DLD1 (cell line): Measurements from ENCODE around the gene TMEM11.

ENCODE experiments used
- in situ Hi-C: cut with HindIII; loops from 2 replicates; pipeline ENCODE4 v1.10.0; 2017; ENCODE audit warnings: low sequenced_read_pairs

Gene TMEM11, protein sequence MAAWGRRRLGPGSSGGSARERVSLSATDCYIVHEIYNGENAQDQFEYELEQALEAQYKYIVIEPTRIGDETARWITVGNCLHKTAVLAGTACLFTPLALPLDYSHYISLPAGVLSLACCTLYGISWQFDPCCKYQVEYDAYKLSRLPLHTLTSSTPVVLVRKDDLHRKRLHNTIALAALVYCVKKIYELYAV

DNA sequence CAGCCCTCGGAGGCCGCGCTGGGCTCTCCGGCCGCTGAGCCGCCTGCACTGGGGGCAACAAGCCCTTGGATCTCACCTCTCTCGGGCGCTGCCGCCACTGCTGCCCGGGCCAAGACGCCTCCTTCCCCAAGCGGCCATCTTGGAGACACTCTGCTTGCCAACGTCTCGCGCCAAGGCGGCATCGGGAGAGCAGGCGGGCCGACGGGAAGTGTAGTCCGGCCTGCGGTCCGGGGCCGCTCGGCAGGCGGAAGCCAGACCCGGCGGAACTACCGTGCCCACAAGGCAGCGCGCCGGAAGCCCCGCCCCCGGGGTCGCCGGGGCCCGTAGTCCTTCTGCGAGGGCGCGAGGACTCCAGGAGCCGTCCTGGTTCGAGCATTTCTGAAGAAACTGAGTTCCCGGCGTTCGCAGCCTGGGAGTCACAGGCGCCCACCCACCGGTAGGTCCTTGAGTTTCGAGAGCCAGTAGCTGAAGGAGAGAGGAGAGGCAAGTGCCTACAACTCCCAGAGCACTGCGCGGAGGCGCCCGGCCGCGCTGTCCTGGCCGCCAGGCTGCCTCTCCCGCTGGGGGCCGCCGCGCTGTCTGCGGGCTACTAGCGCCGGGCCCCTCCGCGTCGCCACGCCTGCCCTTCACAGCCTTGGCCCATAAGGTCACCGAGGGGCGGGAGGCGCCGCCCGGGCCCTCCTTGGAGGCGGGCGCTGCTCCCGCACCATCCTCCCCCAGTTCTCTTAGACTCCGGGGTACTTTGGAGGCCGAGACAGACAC, at the start of gene TMEM11:
TSS of gene TMEM11 (minus strand) at position 147 of the 762 bp plus-strand sequence. CDS start at position 138, 9 bp downstream.
- in situ Hi-C loops = no loop called here

DNA sequence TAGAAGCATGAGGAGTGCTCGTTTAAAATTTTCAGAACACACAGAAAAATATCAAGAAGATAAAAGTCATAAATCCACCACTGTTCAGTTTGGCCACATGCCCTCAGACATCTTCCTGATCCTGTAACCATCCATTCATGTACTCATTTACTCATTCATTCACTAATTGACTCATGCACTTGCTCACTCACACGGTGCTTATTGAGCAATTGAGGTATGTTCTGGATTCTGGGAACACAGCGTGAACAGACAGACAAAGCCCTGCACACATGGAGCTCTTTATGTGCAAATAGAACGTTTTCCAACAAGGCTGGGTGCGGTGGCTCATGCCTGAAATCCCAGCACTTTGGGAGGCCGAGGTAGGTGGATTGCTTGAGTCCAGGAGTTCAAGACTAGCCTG, 49.4 kb upstream of the TMEM11 start:
- in situ Hi-C loops = no loop called here

DNA sequence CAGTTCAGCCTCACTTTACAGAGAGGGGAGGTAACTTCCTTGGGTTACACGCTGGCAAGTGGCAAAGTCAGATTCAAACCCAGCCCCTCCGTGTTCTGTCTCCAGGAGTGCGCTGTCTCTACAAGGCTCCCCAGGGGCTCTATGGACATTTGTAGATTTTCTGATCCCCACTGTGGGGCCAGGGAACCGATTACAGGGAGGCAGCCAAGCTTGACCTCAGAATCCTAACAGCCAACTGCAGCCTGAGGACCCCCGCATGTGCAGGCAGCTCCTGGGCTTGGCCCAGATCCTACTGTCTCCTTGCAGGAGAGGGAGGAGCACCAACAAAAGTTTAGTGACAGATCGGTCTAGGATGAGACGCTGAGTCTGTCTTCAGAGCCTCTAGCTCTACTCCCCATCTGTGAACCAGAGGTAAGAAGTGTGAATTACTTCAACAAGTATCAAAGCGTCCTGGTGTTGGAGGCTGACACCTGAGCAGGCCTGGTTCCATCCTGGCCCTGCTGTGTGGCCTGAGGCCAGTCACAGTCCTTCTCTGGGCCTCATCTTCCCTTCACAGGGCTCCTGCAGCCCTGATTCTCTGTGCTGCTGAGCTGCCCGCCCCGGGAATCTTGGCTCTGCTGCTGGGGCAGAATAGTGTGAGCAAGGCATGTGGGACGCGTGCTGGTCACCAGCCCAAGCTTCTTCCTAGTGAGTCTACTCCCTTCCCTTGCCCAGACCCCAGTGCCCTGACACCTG, 48.5 kb upstream of the TMEM11 start:
- in situ Hi-C loops = no loop called here

DNA sequence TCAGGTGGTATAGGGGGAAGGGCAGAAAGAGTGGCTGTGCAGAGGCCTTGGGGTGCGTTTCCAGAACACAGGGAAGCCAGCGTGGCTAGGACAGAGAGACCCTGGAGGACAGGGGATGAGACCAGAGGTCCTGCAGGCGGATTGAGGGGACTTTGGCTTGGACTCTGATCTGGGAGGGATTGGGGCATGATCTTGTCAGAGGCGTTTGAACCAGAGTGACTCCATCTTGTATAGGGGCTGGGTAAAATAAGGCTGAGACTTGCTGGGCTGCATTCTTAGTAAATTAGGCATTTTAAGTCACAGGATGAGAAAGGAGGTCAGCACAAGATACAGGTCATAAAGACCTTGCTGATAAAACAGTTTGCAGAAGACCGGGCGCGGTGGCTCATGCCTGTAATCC, 44.6 kb upstream of the TMEM11 start:
- in situ Hi-C loops = no loop called here

DNA sequence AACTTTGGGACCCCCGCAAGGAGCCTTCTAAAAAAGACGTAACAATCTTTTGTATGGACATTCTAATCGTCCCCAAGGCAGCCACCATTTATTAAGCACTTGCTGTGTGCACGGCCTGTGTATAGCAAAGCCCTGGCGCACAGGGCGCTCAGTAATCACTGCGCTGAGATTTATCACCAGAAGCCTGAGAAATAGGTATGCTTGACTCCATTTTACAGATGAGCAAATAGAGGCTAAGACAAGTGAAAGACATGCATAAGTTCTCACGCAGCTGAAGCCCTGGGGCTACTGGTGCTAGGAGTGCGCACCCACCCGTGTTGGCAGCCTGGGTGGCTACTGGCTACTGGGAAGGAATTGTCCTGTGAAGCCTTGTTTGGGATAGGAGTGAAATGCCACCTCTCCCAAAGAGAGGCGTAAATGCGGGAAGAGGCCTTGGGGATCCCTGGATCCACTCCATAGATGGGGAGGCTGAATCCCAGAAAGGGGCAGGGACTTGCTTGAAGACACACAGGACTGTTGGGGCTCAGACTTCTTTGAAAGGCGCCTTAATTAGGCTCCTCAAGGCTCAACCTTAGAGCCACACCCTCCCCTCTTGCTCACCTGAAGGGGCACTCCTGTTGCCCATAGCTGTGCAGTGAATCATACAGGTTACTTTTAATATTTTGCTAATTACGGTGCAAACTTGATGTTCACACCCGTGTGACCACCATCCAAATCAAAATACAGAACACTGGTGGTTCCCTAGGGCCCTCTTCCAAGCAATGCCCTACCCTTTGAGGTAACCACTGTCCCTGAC, 39.9 kb upstream of the TMEM11 start:
- in situ Hi-C loops = no loop called here

DNA sequence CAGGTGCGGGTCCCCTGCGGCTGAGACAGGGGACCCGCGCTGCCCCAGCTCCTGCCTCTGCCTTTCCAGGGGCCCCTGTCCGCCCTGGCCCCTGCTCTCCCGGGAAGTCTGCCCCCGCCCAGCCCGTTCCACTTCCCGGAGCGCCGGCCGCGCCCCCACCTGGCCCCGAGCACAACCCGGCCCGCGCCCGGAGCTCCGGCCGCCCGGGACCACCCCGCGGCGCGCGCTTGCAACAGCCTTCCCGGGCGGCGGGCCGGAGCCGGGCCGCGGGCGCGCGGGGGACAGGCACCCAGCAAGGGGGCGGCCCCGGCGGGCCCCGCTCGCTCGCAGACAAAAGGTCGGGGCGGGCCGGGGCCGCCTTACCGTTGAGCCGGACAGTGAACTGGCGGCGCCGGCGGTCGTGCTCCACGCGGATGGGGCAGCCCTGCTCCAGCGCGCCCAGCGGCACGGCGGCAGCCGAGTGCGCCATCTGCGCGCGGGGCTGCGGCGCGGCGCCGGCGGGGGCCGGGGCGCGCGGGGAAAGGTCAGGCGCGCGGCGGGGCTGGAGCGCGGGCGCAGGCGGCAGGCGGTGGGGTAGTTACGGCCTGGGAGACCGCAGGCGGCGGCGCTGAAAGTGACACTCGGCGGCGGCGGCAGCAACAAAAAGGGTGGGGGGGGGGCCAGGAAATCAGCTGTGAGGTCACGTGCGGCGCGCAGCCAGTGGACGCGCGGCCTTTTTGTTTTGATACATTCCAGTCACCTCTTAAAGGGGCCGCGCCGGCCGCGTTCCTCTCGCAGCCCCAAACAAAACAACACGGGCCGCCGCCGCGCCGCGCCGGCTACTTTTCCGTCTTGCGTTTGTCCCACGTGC, 39.1 kb upstream of the TMEM11 start, which contains the start of gene NATD1:
TSS of gene NATD1 (minus strand) at position 615 of the 850 bp plus-strand sequence. CDS start at position 469, 146 bp downstream.
- in situ Hi-C loops = no loop called here

DNA sequence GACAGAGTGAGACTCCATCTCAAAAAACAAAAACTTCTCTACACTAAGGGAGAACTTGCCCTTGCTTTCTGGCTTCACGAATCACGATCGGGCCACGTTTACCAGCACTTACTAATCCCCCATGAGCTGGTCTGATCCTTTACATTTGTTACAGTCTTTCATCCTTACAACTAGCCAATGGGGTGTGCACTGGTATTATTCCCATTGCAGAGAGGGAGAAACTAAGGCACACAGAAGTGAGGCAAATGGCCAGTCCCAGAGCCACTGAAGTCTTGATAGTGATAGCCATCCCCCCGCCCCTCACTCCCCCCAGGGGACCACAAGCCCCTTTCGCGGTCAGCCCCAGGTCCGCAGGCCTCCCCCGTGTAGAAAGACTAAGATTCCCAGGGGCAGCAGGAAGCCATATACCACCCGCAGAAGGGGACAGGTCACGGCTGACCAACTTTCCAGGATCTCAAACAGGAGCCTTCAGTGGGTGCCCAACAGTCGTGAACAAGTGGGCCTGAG, 38.4 kb upstream of the TMEM11 start:
- in situ Hi-C loops = no loop called here

DNA sequence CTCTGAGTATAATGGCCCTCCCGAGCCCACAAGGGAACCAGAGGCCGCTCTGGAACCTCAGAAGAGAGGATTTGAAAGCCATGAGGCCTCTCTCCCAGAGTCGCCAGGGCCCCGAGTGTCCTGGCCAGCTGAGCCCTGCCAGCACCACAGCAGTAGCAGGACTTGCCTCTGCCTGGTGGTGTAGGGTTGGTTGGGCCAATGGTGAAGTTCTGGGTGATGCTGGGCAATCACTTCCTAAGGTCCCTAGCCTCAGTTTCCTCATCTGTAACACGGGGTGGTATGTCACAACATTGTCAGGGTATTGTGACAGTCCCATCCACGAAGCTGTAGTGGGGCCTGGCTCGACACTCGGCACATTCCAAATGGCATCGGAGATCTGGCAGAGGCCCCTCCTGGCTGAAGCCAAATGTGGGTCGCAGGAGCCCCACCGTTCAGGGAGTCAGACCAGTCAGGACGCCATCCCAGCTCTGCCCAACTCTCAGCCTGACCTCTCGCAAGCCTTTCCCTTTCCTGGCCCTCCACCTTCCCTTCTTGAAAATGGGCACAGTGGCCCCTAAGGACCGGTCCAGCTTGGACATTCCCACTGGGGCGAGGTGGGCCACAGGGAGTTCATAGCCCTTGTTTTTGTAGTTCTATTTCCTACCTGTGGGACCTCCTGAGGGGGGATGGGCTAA, 37.5 kb upstream of the TMEM11 start:
- in situ Hi-C loops = no loop called here

DNA sequence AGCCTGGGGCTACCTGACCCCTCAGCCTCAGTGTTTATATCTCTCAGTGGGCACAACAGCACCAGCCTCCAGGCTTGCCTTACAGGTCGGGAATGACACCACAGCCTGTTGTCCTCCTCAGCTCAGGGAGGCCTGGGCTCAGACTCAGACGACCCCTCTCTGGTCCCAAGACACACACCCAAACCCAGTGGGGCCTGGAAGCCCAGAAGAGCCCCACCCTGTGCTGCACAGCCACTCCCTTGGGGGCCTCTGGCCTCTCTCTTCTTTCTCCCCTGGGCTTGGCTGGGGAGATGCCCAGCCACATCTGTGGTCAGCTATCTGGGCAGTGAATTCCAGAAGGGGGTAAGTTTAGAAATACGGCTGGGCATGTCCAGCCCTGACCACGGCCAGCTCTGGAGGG, 36.9 kb upstream of the TMEM11 start:
- in situ Hi-C loops = no loop called here

DNA sequence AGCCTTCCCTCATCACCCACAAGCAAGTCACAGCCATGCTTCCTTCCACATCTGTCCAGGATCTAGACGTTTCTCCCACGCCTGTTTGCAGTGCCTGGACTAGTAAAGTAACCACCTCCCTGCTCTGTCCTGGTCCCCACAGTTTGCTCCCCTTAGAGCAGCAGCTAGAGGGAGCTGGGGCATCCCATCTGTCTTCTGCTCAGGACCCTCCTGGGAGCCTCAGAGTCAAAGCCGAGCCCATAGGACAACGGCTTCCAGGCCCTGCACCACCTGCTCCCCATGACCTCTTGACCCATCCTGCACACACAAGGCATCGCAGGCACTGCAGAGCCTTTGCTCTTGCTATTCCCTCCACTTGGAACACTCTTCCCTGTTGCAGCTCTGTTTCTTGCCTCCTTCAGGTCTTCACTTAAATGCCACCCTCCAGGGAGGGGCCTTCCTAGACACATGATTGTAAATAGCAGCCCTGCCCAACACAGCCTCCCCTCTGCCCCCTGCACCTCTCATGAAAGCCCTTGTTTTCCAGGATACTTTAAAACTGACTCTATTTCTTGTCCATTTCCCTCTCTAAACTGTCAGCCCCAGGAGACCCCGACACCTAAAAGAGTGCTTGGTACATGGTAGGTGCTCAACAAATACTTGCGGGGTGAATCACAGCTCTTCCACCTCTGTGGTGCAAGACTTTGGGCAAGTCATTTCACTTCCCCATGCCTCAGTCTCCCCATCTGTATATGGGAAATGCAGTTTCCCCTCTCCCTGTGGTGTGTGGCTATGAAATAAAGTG, 36.2 kb upstream of the TMEM11 start:
- in situ Hi-C loops = no loop called here

DNA sequence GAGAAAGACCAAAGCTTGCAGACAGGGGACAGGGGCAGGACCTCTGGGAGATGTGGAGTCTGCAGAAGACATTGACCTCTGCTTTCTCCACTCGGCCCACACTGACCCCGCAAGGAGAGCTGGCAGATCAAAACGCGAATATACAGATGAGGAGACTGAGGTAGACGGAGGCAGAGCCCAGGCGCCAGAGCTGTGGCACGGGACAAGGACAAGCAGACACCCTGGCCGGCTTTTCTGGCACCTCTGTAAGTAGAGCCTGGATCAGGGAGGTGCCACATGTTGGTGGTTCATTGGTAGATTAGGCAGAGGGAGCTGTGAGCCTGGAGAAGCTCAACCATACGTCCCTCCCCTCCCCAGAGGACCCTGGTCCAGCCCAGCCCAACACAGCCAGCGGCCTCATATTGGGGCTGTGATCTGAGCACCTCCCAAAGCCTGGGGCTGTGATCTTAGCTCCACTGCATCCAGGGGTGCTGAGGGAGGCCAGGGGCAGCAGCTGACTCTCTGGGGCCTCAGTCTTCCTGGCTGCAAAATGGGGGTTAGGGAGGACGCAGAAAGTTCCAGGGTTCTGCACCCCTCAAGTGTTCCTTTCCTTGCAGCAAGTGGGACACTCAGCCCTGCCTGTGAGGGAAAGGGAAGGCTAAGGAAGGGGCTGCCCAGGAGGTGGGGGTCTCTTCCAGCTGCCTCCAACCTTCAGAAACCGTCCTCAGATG, 35.3 kb upstream of the TMEM11 start:
- in situ Hi-C loops = no loop called here

DNA sequence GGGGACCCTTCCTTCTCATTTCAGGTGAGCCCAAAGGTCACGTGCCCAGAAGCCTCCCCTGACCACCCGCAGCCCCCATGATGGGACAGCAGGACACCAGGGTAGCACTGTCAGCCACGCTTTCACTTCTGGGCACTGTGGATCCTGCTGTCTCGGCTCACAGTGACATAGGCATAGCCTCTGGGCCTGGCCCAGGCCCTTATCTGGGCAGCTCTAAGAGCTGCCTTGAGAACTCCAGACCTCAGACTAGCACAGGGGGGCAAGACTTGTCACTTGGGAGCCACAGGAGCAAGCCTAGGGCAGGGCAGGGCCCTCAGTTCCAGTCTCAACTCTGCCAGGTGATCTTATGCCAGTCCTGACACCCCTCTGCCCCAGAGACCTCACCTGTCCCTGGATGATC, 34.5 kb upstream of the TMEM11 start:
- in situ Hi-C loops = no loop called here

DNA sequence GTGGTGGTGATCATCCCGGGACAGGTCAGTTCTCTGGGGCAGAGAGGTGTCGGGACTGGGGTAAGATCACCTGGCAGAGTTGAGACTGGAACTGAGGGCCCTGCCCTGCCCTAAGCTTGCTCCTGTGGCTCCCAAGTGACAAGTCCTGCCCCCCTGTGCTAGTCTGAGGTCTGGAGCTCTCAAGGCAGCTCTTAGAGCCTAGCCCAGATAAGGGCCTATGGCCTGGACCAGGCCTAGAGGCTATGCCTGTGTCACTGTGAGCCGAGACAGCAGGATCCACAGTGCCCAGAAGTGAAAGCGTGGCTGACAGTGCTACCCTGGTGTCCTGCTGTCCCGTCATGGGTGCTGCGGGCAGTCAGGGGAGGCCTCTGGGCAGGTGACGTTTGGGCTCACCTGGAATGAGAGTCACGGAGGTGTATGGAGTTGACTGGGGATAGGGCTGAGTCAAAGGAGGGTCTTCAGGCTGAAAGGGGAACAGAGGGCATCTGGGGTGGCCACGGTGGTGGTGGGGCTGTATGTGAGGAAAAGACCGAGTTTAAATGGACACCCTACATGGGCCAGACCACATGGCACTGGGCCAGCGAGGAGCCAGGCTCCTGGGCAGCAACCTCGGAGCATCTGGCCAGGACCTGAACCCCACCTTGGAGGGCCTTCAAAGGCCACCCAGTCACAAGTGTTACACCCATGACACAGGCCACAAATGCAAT, 33.7 kb upstream of the TMEM11 start:
- in situ Hi-C loops = no loop called here

DNA sequence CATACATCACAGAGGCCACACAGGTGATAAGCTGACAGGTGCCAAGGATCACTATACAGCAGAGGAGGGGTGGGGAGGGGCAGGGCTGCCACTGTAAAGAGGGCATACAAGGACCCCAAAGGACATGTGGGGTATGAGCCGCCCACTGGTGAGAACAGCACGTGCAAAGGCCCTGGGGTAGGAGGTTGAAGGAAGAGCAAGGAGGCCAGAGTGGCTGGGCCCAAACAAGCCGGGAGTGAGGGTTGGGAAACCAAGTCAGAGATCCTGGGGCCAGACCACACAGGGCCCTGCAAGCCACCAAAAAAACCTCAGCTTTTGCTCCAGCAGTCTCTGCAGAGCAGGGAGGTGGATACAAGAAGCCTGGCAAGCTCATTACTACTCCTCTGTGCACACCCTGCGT, 32.7 kb upstream of the TMEM11 start:
- in situ Hi-C loops = no loop called here

DNA sequence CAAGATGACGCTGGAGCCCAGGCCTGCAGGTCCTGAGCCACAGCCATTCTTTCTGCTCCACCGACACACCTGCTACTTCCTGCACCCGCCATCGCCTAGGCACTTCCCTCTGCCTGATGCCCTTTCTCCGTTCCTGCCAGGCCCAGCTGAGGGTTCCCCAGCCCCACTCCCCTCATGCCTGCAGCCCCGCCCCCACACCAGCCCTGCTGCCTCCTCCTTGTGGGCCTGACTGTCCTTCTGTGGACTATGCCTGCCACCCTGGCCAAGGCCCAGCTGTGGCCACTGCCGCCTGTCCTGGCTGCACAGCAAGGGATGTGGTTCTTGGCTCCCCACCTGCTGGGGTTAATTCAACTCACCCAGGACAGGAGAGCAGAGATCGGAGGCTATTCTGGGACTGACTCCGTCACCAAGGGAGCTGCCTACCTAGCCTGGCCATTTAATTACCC, 31.7 kb upstream of the TMEM11 start:
- in situ Hi-C loops = no loop called here

DNA sequence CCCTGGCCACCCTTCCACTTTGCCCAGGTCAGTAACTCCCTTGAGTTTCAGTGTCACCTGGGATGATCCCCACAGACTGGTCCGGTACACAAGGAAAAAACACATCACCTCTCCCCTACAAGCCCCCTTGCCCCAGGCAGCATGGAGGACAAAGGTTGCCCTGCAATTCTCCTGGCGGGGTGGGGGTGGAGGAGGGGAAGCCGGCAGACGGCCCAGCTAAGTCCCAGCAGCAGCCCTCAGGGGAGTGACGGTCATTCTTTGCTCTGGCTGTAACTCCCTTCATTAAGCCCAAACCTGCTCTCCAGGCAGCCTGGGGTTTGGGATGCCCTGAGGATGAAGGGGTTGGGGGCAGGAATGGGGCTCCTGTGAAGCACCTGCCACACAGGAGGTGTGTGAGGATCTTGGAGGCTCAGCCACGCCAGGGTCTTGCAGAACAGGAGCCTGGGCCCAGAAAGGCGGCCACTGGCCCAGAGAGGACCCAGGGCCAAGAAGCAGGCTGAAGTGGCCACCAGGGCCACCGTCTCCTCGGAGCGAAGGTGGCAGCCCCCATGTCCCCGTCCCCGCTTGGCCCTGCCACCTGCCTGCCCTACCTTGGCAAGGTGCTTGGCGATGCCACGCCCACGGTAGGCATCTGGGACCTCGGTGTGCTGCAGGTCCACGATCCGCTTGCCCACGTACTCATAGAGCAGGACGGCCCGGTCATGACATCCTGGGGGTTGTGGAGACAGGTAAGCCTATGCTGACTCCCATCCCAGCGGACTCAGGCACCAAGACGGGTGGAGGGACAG, 29.7 kb upstream of the TMEM11 start:
- in situ Hi-C loops = no loop called here
